Activated CD8-positive, alpha-beta memory T cell treated with anti-CD3 and anti-CD28 coated beads, Interleukin-2, amount 50 U/mL, for 1 hour (primary cell): ENCODE results near the gene ADORA2B.

ENCODE experiments used
- DNase-seq: peaks from one replicate; pipeline ENCODE4 v3.0.0-alpha.2; 2020; ENCODE audit errors: extremely low read depth

ADORA2B gene

DNA sequence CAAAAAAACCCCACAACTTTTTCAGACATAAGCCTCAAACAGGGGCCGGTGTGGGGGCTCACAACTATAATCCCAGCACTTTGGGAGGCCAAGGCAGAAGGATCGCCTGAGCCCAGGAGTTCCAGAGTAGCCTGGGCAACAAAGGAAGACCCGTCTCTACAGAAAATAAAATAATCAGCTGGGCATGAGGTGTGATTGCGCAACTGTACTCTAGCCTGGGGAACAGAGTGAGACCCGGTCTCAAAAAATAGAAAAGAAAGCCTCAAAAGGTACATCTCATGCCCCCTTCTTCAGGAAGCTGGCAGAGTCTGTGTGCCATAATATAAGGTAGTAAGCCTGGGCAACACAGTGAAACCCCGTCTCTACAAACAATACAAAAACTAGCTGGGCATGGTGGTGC lies 51.4 kb downstream of the ADORA2B start:
- DNase-seq = no peak

DNA sequence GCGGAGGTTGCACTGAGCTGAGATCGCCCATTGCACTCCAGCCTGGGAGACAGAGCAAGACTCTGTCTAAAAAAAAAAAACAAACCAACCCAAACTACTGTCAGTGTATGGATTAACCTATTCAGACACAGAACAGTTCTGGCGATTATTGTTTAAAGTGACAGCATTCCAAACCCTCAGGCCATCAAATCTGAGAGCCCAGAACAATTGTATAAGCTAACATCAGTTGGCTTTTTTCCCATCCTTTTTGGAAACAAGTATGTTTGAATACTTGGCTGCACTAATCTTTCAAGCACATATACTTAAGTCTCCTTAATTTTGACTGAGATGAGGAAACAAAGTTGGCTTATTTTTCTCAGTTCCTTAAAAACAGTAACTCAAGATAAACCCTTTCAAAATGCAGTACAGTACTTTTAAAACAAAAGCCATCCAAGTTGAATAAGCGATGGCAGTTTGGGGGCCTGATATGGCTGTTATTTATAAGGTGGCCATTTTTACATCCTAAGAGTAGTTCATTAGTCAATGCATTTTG lies 53.2 kb downstream of the ADORA2B start:
- DNase-seq = no peak

DNA sequence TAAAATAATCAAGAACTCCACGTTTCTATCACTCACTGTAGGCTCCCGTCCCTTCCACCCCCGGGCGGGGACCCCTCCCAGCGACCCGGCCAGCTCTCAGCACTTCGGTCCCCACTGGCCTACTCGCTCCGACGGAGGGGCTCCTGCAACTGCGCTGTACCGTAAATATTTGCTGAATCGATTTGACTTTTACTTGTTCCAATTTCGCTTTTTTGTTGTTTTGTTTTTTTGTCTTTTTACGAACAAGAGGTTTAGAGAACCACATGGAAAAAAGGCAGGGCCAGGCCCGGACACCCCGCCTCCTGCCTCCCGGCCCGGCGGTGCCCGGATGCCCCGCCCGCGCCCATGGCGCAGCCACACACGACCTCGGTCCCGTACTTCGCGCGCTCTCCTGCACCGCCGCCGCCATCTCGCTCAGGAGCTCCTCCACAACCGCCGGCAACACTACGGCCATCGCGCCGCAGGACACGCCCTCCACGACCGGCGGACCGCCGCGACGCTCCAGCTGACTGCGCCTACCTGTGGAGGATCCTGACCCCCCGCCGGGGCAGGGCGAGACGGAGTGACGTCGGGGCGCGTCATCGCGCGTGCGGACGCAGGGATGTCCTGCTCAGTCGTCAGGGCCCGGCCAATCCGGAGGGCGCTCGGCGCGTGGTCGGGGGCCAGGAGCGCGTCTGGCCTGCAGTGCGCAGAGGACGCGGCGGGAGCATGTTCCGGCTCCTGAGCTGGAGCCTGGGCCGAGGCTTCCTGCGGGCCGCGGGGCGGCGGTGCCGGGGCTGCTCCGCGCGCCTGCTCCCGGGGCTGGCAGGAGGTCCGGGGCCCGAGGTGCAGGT lies 54.4 kb downstream of the ADORA2B start, which contains the start of the genes TTC19 and ZSWIM7:
TTC19 (plus strand) TSS at position 684 of the 833 bp plus-strand sequence; CDS start at position 709, 25 bp downstream.
ZSWIM7 (minus strand) TSS at position 564 of the 833 bp plus-strand sequence; CDS start at position 454, 110 bp downstream.
- peak; percentile 72 for DNase-seq

DNA sequence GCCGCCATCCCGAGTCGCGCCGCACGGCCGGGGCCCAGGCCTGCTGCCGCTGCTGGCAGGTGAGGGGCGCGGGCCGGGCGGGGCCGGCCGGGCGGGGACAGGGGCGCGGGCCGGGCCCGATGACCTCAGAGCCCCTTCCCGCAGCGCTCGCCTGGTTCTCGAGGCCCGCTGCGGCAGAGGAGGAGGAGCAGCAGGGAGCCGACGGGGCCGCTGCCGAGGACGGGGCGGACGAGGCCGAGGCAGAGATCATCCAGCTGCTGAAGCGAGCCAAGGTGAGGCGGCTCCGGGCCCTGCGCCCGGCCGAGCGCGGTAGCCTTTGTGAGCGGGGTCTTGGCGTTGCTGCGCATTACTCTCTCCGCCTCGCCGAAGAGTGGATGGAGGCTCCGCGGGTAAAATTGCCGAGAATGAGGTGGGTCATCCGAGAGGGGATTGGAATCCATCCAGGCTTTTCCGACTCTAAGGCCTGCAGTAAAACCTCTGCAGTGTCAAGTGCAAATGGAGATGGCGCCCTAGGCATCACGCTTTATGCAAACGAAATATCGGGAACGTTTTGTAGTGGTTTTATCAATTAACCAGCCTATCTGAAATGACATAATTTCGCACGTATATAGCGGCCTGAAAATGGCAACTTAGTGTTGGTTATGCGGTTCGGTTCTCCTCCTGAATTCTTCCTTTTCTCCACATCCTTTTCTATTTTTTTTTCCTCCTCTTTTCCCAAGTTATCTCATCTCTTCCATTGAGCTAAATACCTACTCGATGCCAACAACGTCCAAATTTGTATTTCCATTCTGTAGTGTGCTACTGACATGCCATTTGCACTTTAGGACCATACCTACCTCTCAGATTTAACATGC lies 55.3 kb downstream of the ADORA2B start:
- DNase-seq = no peak

DNA sequence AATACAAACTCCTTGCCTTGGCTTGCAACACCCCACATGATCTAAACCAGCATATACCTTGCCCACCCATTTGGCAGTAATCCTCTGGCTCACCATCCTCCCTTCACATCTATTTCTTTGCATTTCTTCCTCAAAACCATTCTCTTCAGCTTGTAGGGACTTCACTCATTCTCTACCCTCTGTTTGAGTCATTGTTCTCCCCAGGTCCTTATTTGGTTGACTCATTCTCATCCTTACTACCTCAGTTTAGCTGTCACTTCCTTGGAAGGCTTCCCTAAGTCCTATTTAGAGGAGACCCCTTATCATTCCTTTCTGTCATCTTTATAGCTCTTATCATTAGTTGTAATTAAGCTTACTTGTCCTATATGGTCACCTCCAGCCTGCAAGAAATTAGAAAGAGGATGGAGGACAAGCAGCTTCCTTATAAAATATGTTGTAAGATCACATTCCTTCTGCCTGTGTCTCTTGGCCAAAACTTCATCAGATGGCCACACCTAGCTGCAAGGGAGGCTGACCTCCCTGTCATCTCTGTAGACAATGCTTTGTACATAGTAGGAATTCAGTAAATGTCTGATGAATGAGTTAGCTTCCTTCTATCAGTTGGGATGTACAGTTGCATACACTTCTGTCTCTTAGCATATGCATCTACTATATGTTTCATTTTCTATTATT lies 56.4 kb downstream of the ADORA2B start:
- DNase-seq = no peak

DNA sequence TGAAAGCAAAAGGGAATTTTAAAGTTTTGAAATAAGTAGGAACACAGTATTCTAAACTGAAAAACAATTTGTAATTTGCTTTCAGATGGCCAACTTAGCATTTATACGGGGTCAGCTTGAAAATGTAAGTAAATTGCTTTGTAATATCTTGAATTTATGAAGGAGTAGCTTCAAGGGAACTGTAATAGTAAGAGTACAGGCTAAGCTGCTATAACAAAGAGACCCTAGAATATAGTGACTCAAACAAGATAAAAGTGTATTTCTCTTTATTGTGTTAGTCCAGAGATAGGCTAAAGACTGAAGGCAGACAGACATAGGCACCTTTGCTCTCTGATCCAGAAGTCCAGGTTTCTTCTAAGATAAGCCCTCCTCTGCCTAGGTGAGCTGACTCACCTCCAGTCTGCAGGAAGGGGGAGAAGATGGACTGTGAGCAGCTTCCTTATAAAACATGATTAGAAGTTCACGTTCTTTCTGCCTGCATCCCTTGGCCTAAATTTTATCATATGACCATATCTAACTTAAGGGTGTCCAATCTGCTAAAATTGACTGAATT lies 57.9 kb downstream of the ADORA2B start:
- no peak for DNase-seq

DNA sequence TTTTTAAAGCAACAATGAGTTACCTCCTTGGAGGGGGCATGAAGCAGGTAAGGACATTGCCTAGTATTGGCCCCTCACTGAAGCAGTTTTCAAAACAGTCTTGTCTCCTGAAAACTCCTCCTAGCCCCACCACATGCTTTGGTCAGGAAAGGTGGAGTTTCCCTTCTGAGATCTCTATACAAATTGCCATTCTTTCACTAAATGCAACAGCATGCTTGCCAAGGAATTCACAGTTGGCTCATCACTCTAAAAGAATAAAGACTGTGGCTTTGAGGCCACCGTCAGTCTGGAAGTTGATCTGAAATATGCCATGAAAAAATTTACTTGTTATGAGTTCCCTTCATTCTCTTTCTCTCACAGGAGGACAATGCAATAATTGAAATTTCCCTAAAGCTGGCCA lies 58.9 kb downstream of the ADORA2B start:
- no peak for DNase-seq

DNA sequence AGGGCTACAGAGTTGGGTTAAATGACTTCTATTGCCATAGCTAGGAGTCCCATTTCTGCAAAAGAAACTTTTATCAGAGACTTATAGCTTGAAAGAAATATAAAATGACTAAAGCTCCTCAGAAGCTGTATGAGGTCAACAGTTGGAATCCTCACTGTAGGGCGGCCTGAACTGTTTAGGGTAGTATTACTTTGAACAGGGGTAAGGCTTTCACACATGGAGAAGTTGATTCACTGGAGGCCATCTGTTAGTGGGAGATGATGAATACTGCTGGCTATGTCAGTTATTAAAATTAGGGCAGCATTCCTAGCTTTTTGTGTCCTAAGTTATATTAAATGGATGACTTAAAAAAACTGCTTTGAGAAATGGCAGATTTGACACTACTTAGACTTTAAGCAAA lies 60.7 kb downstream of the ADORA2B start:
- DNase-seq = no peak

DNA sequence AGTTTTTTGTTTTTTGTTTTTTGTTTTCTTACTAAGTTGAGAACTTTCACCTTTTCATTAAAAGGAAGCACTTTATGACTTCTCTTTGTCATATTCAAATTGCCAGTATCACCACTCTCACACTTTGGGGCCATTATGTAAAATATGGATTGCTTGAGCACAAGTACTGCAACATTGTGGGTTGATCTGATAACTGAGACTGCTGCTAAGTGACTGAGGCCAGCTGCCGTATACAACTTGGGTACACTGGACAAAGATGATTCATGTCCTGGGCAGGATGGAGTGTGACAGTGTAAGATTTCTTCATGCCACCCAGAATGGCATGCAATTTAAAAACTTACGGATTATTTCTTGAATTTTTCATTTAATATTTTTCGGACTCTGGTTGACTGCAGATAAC lies 62.5 kb downstream of the ADORA2B start:
- no peak for DNase-seq

DNA sequence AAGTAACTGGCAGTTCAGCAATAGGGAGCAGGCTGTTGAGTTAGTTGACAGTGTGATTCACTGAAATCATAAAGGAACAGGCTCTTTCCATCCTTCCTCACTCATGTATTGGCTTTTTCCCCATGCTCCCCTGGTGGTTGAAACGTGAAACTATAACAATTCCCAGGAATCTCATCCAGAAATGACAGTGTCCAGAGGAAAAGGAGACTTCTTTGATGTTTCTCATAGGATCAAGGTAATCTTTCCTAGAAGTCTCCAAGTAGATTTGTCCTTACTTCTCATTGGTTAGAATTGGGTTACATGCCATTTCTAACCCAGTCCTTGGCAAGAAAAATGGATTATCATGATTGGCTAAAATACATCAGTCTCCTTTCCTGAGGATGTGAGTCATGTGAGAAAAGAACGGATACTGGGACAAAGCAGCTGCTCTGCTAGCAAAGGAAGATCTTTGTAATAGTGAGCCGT lies 69.0 kb downstream of the ADORA2B start:
- DNase-seq = no peak

DNA sequence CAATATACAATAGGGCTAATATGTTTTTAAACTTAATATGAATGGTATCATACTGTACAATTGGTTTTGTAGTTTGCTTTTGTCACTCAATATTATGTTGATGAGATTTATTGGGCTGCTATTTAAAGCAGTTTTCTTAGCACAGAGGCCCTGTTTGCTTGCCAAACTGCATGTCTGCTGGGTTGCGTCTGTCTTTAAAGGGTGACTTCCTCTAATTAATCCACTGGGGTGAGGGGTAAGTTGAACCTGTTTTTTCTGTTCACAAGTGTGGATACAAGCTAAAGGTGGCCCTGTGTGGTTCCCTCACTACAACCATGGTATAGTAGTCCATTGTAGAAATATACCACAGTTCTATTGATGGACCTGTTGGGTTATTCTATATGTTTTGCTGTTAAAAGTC lies 74.4 kb downstream of the ADORA2B start:
- DNase-seq = no peak

DNA sequence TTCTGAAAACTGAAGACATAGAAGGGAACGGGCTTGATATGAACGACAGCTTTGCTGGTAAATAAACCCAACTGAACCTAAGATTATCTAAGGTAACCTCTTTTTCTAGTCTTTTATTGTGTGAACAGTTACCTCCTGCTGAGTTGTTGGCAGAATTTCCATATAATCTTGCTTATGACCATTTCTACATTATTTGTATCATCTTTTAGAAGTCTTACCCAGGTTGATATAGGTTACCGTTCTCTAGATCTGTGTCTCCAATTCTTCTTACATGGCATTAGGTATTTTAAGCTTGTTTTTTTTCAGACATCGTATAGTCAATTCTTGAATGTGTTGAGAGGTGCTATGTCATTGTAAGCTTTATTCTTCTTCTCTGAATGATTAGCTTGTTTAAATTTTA lies 79.0 kb downstream of the ADORA2B start:
- no peak for DNase-seq

DNA sequence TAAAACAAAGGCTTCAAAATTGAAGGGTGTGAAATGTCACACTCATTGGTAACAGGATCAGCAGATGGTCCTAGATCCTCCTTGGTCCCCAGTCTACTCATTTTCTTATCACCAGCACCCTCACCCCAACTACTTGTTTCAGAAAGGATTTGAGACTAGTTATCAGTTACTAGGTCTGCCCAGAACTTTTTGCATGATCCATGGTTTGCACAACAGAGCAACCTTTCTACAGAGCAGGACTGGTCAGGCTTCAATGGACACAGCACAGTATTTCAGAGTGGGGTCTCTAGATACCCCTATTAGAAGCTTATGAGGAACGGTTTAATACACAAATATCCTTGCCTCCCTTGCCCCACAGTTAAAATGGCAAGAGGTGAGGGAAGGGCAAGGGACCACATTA lies 80.3 kb downstream of the ADORA2B start:
- no peak for DNase-seq
